Activated T-cell treated with anti-CD3 and anti-CD28 coated beads, Interleukin-2, amount 50 U/mL, for 1 hour (primary cell): Measurements from ENCODE around the gene MTF2.

ENCODE experiments used
- DNase-seq: peaks from one replicate; pipeline ENCODE4 v3.0.0-alpha.2; 2020

MTF2 gene

GRCh38 chr1:93087532-93087931 is 8.4 kb downstream of the MTF2 start:
- no peak for DNase-seq

GRCh38 chr1:93093332-93094006 is 14.4 kb downstream of the MTF2 start:
- no peak for DNase-seq

GRCh38 chr1:93095804-93096585 is 16.9 kb downstream of the MTF2 start:
- no peak for DNase-seq

GRCh38 chr1:93102142-93102541 is 23.1 kb downstream of the MTF2 start:
- DNase-seq: no peak

GRCh38 chr1:93106226-93106625 is 27.1 kb downstream of the MTF2 start:
- DNase-seq: no peak

- no peak for DNase-seq
Measured at GRCh38 chr1:93107395-93107794, 28.3 kb downstream of the MTF2 start.

- DNase-seq: no peak
Measured at GRCh38 chr1:93108335-93108734, 29.3 kb downstream of the MTF2 start.

GRCh38 chr1:93109578-93109977 is 30.5 kb downstream of the MTF2 start:
- no peak for DNase-seq

- DNase-seq: no peak
Measured at GRCh38 chr1:93111065-93111464, 32.0 kb downstream of the MTF2 start.

GRCh38 chr1:93111561-93111960 is 32.5 kb downstream of the MTF2 start:
- no peak for DNase-seq

- DNase-seq: no peak
Measured at GRCh38 chr1:93113127-93113526, 34.0 kb downstream of the MTF2 start.

- DNase-seq: no peak
Measured at GRCh38 chr1:93114391-93114790, 35.3 kb downstream of the MTF2 start.

- DNase-seq: no peak
Measured at GRCh38 chr1:93120614-93121013, 41.5 kb downstream of the MTF2 start.

GRCh38 chr1:93123201-93123783 is 44.2 kb downstream of the MTF2 start:
- DNase-seq: no peak

GRCh38 chr1:93124556-93125355 is 45.7 kb downstream of the MTF2 start:
- DNase-seq: no peak

- DNase-seq: no peak
Measured at GRCh38 chr1:93129507-93130099, 50.5 kb downstream of the MTF2 start.

GRCh38 chr1:93132638-93133037 is 53.6 kb downstream of the MTF2 start:
- DNase-seq: no peak

- no peak for DNase-seq
Measured at GRCh38 chr1:93136445-93136844, 57.4 kb downstream of the MTF2 start.

- no peak for DNase-seq
Measured at GRCh38 chr1:93137604-93138292, 58.7 kb downstream of the MTF2 start.

- DNase-seq: no peak
Measured at GRCh38 chr1:93140106-93140505, 61.0 kb downstream of the MTF2 start.

GRCh38 chr1:93142161-93142560 is 63.1 kb downstream of the MTF2 start:
- DNase-seq: no peak

- DNase-seq: no peak
Measured at GRCh38 chr1:93143136-93143535, 64.1 kb downstream of the MTF2 start.
